IPS-NIHi11 (cell line): ENCODE measurements around the gene PPP3R1.
"Not testable (repeated sequence)": the region's sequence is repeated elsewhere in the genome, so short reads cannot be mapped to it uniquely, and the experiment has no call there.

ENCODE experiments used
- DNase-seq: peaks from one replicate; pipeline ENCODE4 v3.0.0; 2012; ENCODE audit warnings: mixed read lengths, low spot score

PPP3R1 gene

GRCh38 chr2:68188831-68189230 lies 63.5 kb downstream of the PPP3R1 start:
- DNase-seq: no peak

- no peak for DNase-seq
These were observed 65.0 kb downstream of the PPP3R1 start for GRCh38 chr2:68187329-68187728.

GRCh38 chr2:68185541-68186164 lies 66.7 kb downstream of the PPP3R1 start:
- peak; percentile 69 for DNase-seq

GRCh38 chr2:68182902-68183301 lies 69.4 kb downstream of the PPP3R1 start:
- DNase-seq: no peak

- DNase-seq: no peak
These were observed 73.2 kb downstream of the PPP3R1 start for GRCh38 chr2:68178954-68179627.

- no peak for DNase-seq
These were observed 73.9 kb downstream of the PPP3R1 start for GRCh38 chr2:68178432-68178831.

- no peak for DNase-seq
These were observed 74.8 kb downstream of the PPP3R1 start for GRCh38 chr2:68177541-68177940.

- no peak for DNase-seq
These were observed 75.7 kb downstream of the PPP3R1 start for GRCh38 chr2:68176657-68177056.

GRCh38 chr2:68175210-68175609 lies 77.1 kb downstream of the PPP3R1 start:
- not testable (repeated sequence) for DNase-seq

- no peak for DNase-seq
These were observed 79.2 kb downstream of the PPP3R1 start for GRCh38 chr2:68172990-68173700.

GRCh38 chr2:68172521-68172920 lies 79.8 kb downstream of the PPP3R1 start:
- DNase-seq: no peak

GRCh38 chr2:68171684-68172083 lies 80.6 kb downstream of the PPP3R1 start:
- no peak for DNase-seq

GRCh38 chr2:68171146-68171545 lies 81.2 kb downstream of the PPP3R1 start:
- DNase-seq: no peak

- no peak for DNase-seq
These were observed 83.0 kb downstream of the PPP3R1 start for GRCh38 chr2:68169308-68169707.

GRCh38 chr2:68167186-68167585 lies 85.1 kb downstream of the PPP3R1 start:
- no peak for DNase-seq

- DNase-seq: no peak
These were observed 88.7 kb downstream of the PPP3R1 start for GRCh38 chr2:68163641-68164040.

- DNase-seq: no peak
These were observed 94.2 kb downstream of the PPP3R1 start for GRCh38 chr2:68158134-68158447.

- DNase-seq: peak; percentile 95
These were observed 94.8 kb downstream of the PPP3R1 start, which contains the start of gene PNO1 for GRCh38 chr2:68157402-68158133. PNO1 (plus strand) TSS chr2:68157888; CDS start chr2:68157935, 47 bp downstream.

- peak; percentile 65 for DNase-seq
These were observed 95.3 kb downstream of the PPP3R1 start for GRCh38 chr2:68157002-68157401.

- DNase-seq: no peak
These were observed 95.9 kb downstream of the PPP3R1 start for GRCh38 chr2:68156419-68156818.

GRCh38 chr2:68155618-68156017 lies 96.7 kb downstream of the PPP3R1 start:
- DNase-seq: no peak

- DNase-seq: no peak
These were observed 99.5 kb downstream of the PPP3R1 start for GRCh38 chr2:68152681-68153347.
